A673 (cell line): Measurements from ENCODE around the gene TMEM74B.

Source experiments
- EZH2 ChIP-seq: fragments of 200-600 bp; sonication (generic); IDR thresholded peaks from 2 replicates; pipeline ENCODE4 v1.6.1; 2017; ENCODE audit warnings: borderline replicate concordance, low read depth, mild to moderate bottlenecking, mixed read lengths, antibody characterized with exemption, low read length; ENCODE audit not compliant: poor library complexity, severe bottlenecking
- TF ChIP-seq, protein P1 (sequence below): fragments of 300-800, 200-600 bp; sonication (generic); conservative IDR thresholded peaks from 2 replicates; pipeline ENCODE4 v1.5.1; 2017; ENCODE audit warnings: low read depth, mild to moderate bottlenecking, antibody characterized with exemption, low read length, moderate library complexity, mixed read lengths

DNA sequence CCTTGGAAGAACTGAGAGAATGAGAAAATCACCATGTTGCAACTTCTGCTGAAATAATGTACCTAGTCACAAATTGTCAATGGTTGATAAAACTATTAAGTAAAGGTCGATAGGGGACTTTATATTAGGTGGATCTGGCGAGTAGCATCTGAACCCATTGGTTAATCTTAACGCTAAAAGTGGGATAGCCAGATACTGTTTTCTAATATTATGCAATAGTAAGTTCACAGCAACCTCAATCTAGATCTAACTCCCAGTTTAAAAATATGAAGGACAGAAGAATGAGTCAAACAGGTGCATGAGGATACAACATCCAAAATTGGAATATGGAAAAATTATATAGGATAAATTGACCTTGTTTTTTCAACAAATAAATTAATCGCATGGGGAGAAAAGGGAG, 47.5 kb downstream of the TMEM74B start:
- TF ChIP-seq, protein P1, sequence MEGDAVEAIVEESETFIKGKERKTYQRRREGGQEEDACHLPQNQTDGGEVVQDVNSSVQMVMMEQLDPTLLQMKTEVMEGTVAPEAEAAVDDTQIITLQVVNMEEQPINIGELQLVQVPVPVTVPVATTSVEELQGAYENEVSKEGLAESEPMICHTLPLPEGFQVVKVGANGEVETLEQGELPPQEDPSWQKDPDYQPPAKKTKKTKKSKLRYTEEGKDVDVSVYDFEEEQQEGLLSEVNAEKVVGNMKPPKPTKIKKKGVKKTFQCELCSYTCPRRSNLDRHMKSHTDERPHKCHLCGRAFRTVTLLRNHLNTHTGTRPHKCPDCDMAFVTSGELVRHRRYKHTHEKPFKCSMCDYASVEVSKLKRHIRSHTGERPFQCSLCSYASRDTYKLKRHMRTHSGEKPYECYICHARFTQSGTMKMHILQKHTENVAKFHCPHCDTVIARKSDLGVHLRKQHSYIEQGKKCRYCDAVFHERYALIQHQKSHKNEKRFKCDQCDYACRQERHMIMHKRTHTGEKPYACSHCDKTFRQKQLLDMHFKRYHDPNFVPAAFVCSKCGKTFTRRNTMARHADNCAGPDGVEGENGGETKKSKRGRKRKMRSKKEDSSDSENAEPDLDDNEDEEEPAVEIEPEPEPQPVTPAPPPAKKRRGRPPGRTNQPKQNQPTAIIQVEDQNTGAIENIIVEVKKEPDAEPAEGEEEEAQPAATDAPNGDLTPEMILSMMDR = no peak
- no peak for TF ChIP-seq EZH2
